Left lung (tissue), 10 donors: ENCODE data around the gene PTPRN2. TPM values are rescaled to one million over a fixed set of nuclear protein-coding genes. Genes with fewer than 3 reads are reported as not detected.

Experiments
- ATAC-seq: fragments of 200-7000 bp; cut with Tn5 transposase; one replicate; pipeline ENCODE4 v1.9.1; 2020; ENCODE audit warnings: moderate library complexity
- DNase-seq, 4 donors: peaks; one replicate each; pipeline ENCODE4 v3.0.0-alpha.2; 2013 to 2020
- H3K27ac ChIP-seq, 2 donors: fragments of 200-600 bp; sonication (generic) in 1 of 2; one replicate each; pipeline versions ENCODE4 v1.5.0 to v1.8.0; 2020 to 2021
- H3K27me3 ChIP-seq, 2 donors: fragments of 200-600 bp; sonication (generic) in 1 of 2; one replicate each; pipeline versions ENCODE4 v1.5.0 to v1.8.0; 2020 to 2021
- H3K36me3 ChIP-seq, 2 donors: fragments of 200-600 bp; sonication (generic) in 1 of 2; one replicate each; pipeline versions ENCODE4 v1.5.0 to v1.8.0; 2020 to 2021
- H3K4me1 ChIP-seq, 2 donors: fragments of 200-600 bp; one replicate each; pipeline ENCODE4 v1.8.0; 2021
- H3K4me3 ChIP-seq, 2 donors: fragments of 200-600 bp; sonication (generic) in 1 of 2; one replicate each; pipeline versions ENCODE4 v1.5.0 to v1.8.0; 2020 to 2021; ENCODE audit warnings: mild to moderate bottlenecking in 1 of 2
- H3K9me3 ChIP-seq, 2 donors: fragments of 200-600 bp; sonication (generic) in 1 of 2; one replicate each; pipeline versions ENCODE4 v1.5.0 to v1.8.0; 2020 to 2021
- intact Hi-C, 2 donors: fragments of 100-400 bp; cut with DNase I; formaldehyde crosslinking; loops; one replicate each; pipeline versions ENCODE4 v1.11.2 to v1.14.2; 2022
- polyA plus RNA-seq, 6 donors: library from polyadenylated mRNA; unstranded; fragments of 120-200 nt; gene quantifications; one replicate each; pipeline ENCODE4 v1.2.1, GENCODE V29; 2013; ENCODE audit not compliant: insufficient read length in 6 of 6
- total RNA-seq, 2 donors: library from RNA; stranded (reverse); fragmentation: NEBNext Ultra II Directional; extraction: Animal tissue kit (Norgen Biotek cat#: 25700); gene quantifications; one replicate each; pipeline ENCODE4 v1.2.1, GENCODE V29; 2021
- TF ChIP-seq, protein P1 (sequence below), 2 donors: fragments of 200-600 bp; sonication (generic) in 1 of 2; IDR thresholded peaks; one replicate each; pipeline versions ENCODE4 v1.5.0 to v1.8.0; 2021; ENCODE audit warnings: antibody characterized with exemption in 2 of 2
- donor health status: DM: no; HTN: yes; CAD: no.
- donor health status: DM: no; HTN: no; CAD: no.

PTPRN2 gene
- total and polyA plus RNA-seq, 8 donors: 4.0 to 7.8 (median 6.8) TPM

DNA sequence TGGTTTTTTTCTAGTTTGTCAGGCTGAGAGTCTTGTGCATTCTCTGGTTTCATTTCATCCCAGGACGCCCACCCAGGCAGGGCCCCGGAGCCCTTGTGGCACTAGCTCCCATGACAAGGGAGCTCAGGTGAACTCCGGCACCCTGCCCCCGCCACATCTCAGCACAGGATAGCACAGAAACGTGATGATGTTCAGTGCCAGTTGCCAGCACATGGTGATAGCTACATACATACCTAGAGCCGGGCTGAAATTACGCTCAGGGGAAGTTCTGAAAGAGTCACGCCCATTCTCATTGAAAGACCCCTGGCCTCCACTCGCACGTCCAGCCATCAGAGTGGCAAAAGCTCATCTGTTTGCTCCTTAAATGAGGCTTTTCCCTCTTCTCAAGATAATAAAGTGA lies 273.7 kb downstream of the PTPRN2 start:
- TF ChIP-seq, protein P1, sequence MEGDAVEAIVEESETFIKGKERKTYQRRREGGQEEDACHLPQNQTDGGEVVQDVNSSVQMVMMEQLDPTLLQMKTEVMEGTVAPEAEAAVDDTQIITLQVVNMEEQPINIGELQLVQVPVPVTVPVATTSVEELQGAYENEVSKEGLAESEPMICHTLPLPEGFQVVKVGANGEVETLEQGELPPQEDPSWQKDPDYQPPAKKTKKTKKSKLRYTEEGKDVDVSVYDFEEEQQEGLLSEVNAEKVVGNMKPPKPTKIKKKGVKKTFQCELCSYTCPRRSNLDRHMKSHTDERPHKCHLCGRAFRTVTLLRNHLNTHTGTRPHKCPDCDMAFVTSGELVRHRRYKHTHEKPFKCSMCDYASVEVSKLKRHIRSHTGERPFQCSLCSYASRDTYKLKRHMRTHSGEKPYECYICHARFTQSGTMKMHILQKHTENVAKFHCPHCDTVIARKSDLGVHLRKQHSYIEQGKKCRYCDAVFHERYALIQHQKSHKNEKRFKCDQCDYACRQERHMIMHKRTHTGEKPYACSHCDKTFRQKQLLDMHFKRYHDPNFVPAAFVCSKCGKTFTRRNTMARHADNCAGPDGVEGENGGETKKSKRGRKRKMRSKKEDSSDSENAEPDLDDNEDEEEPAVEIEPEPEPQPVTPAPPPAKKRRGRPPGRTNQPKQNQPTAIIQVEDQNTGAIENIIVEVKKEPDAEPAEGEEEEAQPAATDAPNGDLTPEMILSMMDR (IDR thresholded peaks at IDR 0.05): no peak
- H3K9me3 ChIP-seq: peaks cover 0 to 46% of the 10 kb centered on the region in 2 donors
- H3K27me3 ChIP-seq: peaks cover 0 to 30% of the 10 kb centered on the region in 2 donors
- H3K4me3 ChIP-seq: no peak overlapping the region
- no peaks in the 10 kb centered on the region for H3K4me1 ChIP-seq
- no peak for ATAC-seq
- intact Hi-C loops: no loop called here
- DNase-seq: no peak
- no peak overlapping the region for H3K27ac ChIP-seq
- H3K36me3 ChIP-seq: no peaks in the 10 kb centered on the region

DNA sequence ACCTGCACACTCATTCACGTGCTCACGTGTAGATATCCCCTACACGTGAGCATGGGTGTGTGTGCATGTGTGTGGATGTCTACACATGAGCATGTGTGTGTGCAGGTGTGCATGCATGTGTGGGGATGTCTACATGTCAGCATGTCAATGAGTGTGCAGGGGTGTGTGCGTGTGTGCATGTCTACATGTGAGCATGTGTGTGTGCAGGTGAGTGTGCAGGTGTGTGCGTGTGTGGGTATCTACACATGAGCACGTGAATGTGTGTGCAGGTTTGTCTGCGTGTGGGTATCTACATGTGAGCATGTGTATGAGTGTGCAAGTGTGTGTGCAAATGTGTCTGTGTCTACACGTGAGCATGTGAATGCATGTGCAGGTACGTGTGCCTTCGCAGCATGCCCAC lies 274.8 kb downstream of the PTPRN2 start:
- H3K9me3 ChIP-seq: peaks cover 0 to 47% of the 10 kb centered on the region in 2 donors
- TF ChIP-seq, protein P1 (IDR thresholded peaks at IDR 0.05): no peak
- H3K4me1 ChIP-seq: no peaks in the 10 kb centered on the region
- no peak overlapping the region for H3K4me3 ChIP-seq
- no peak overlapping the region for H3K27ac ChIP-seq
- H3K36me3 ChIP-seq: no peaks in the 10 kb centered on the region
- ATAC-seq: no peak
- intact Hi-C loops: no loop called here
- no peak for DNase-seq
- peaks cover 0 to 19% of the 10 kb centered on the region in 2 donors for H3K27me3 ChIP-seq

DNA sequence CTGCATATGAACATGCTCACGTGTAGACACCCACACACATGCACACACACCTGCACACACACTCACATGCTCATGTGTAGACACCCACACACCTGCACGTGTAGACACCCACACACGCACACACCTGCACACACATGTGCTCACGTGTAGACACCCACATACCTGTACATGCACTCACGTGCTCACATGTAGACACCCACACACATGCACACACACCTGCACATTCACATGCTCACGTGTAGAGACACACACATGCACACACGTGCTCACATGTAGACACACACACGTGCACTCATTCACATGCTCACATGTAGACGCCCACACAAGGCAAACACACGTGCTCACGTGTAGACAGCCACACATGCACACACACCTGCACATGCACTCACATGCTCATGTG lies 275.8 kb downstream of the PTPRN2 start:
- TF ChIP-seq, protein P1 (IDR thresholded peaks at IDR 0.05): no peak
- Histone ChIP-seq H3K4me1 (no peaks in the 10 kb centered on the region), H3K4me3 (no peak overlapping the region), H3K27me3 (peaks cover 0 to 9% of the 10 kb centered on the region in 2 donors), H3K9me3 (peaks cover 0 to 57% of the 10 kb centered on the region in 2 donors), H3K27ac (no peak overlapping the region), H3K36me3 (no peaks in the 10 kb centered on the region)
- intact Hi-C loops: no loop called here
- no peak for DNase-seq
- ATAC-seq: no peak

DNA sequence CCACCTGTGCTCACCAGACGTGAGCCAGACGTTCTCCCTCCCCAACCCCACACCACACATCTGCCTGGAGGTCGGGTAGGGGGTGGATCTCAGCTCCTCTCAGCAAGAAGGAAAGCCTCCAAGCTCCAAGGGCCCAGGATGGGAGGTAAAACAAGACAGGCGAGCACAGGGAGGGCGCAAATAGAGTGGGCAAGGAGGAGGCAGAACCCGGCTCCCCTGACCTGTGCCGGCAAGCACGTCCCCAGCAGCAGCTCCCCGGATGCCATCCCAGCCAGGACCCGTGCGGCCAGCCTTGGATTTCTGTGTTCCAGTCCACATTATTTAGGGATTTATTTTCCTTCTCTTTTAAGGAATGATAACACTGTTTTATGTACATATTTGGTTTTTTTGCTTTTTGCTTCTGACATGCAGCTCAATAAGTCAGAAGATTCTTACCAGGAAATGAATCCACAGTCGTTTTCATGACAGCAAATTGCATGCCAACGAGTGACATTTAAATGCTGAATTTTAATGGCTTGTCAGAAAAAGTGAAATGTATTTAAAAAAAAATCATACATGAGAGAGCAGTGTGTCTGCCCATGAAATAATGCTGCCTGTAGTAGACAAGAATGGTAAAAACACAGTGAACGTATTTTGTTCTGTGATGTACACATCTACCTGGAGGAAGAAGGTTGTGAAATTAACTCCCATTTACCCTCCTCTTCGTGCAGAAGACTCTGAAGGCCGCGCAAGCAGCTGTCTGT lies 276.5 kb downstream of the PTPRN2 start:
- H3K9me3 ChIP-seq: peaks cover 0 to 58% of the 10 kb centered on the region in 2 donors
- no peak overlapping the region for H3K4me3 ChIP-seq
- no peak overlapping the region for H3K27ac ChIP-seq
- H3K4me1 ChIP-seq: no peaks in the 10 kb centered on the region
- no peaks in the 10 kb centered on the region for H3K36me3 ChIP-seq
- ATAC-seq (no peak), DNase-seq (no peak)
- intact Hi-C loops: no loop called here
- TF ChIP-seq, protein P1 (IDR thresholded peaks at IDR 0.05): no peak
- peaks cover 0 to 2% of the 10 kb centered on the region in 2 donors for H3K27me3 ChIP-seq

DNA sequence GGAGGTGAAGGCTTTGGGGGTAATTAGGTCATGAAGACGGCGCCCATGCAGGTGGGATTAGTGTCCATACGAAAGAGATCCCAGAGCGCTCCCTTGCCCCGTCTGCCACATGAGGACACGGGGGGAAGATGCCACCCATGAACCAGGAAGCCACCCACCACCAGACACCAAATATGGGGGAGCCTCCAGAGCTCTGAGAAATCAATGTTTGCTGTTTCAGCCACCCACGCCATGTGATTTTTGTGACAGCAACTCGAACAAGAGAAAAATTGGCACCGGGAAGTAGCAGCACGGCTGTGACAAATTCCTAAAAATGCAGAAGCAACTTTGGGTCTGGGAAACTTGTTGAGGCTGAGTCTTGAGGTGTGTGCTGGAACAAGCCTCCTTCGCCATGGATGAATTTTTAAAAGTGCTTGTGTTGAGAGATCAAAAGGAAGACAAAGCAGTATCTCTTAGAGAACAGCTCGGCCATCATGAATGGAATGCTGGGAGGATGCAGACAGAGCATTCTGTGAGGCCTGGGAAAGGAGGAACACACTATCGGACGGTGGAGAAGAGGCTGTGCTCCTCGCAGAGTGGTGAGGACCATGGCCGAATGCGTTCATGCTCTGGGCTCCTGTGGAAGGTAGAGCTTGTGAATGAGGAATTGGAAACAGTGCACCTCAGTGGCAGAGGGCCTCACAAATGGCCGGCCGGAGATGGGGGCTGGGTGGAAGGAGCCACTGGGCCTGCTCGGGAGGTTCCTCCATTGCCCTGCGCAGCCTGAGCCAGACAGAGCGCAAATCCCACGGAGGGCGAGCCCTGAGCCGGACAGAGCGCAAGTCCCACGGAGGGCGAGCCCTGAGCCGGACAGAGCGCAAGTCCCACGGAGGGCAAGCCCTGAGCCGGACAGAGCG lies 277.5 kb downstream of the PTPRN2 start:
- ATAC-seq (no peak), DNase-seq (no peak)
- TF ChIP-seq, protein P1 (IDR thresholded peaks at IDR 0.05): no peak
- Histone ChIP-seq H3K4me3 (no peak overlapping the region), H3K27me3 (no peaks in the 10 kb centered on the region), H3K9me3 (peaks cover 0 to 58% of the 10 kb centered on the region in 2 donors), H3K36me3 (no peaks in the 10 kb centered on the region), H3K4me1 (no peaks in the 10 kb centered on the region), H3K27ac (no peak overlapping the region)
- intact Hi-C loops: no loop called here
